HG02970 (cell line): Measurements from ENCODE around the gene NUF2.
"Not testable (repeated sequence)": the region's sequence is repeated elsewhere in the genome, so short reads cannot be mapped to it uniquely, and the experiment has no call there.

Source experiments
- ATAC-seq: cut with Tn5 transposase; IDR thresholded peaks from one replicate; pipeline ENCODE4 v1.9.1; 2021; ENCODE audit warnings: mild to moderate bottlenecking, moderate library complexity, moderate number of reproducible peaks; ENCODE audit not compliant: unreplicated experiment, low FRiP score

NUF2 gene

GRCh38 chr1:163321311-163322305, at the start of gene NUF2:
Gene NUF2 (plus strand): TSS chr1:163321954. CDS start chr1:163326052, 4,098 bp downstream.
- peak; percentile 98 for ATAC-seq

- ATAC-seq: no peak
Observed at GRCh38 chr1:163273766-163274441, 47.9 kb upstream of the NUF2 start.

GRCh38 chr1:163275222-163275621, 46.5 kb upstream of the NUF2 start:
- ATAC-seq: no peak

DNA sequence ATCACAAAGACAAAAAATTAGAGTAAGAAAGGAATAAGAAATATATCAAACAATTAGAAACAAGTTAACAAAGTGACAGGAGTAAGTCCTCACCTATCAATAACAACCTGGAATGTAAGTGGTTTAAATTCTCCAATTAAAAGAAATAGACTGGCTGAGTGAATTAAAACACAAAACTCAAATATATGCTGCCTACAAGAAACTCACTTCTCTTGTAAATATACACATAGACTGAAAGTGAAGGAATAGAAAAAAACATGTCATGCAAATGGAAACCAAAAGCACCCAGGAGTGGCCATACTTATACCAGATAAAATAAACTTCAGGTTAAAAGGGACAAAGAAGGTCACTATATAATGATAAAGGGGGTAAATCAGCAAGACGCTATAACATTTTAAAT, 43.2 kb upstream of the NUF2 start:
- no peak for ATAC-seq

GRCh38 chr1:163284867-163285266, 36.9 kb upstream of the NUF2 start:
- not testable (repeated sequence) for ATAC-seq

DNA sequence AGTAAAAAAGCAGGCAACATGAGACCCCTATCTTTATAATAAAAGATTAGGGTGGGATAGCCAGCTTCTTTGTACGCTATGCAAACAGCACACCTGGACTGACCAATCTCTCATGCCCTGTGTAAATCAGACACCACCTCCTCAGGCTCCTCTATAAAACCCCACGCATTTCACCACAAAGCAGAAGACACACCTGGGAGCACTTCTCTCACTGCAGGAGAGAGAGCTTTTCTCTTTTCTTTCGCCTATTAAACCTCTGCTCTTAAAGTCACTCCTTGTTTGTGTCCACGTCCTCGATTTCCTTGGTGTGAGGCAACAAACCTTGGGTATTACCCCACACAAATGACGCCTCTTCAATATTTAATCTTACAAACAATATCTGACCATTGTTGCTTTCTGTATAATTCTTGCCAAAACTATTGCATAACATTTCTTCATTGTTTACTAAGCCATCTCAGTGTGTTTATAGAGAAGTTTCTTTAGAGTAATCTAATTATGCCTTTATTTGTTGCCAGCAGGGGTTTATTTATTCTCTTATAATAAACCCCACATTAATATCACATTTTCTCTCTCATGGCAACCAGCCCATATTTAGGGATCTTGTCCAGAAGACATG, 31.6 kb upstream of the NUF2 start:
- no peak for ATAC-seq

DNA sequence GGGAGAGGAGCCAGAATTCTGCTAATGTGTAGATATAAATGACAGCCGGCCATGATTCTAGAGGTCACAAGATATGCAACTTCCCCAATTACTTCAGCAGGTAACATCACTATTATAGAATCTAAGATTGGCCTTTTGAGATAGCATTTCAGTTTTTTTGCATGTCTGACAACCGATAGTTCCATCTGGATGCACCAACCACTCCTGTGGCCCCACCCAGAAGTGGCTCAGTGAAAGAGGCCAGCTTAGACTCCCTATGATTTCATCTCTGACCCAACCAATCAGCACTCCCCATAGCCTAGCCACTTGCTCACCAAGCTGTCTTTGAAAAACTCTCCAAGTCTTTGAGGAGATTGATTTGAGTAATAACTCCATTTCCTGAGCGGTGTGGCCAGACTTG, 30.3 kb upstream of the NUF2 start:
- ATAC-seq: no peak

GRCh38 chr1:163292153-163292552, 29.6 kb upstream of the NUF2 start:
- not testable (repeated sequence) for ATAC-seq

DNA sequence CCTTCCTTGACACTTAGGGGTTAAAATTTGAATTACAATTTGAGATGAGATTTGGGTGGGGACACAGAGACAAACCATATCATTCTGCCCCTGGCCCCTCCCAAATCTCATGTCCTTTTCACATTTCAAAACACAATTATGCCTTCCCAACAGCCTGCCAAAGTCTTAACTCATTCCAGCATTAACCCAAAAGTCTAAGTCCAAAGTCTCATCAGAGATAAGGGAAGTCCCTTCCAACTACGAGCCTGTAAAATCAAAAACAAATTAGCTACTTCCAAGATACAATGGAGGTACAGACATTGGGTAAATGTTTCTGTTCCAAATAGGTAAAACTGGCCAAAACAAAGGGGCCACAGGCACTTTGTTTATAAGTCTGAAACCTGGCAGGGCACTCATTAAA, 28.3 kb upstream of the NUF2 start:
- not testable (repeated sequence) for ATAC-seq

DNA sequence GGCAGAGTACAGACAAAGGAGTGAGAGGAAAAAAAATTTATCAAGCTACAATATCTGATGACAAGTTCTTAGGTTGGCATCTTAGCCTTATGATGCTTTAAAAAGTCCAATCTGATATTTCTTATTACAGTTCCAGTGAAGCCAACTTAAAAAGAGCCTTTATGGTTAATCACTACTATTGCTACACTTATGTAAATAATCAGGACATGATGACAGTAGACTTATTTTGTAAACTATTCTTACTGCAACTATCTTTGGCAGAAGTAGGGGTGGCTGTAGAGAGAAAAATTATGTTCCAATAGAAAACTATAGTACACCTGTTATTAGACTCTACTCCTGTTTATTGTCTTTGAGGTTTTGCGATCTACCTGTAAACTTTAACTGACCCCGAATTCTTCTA, 25.8 kb upstream of the NUF2 start:
- ATAC-seq: no peak

DNA sequence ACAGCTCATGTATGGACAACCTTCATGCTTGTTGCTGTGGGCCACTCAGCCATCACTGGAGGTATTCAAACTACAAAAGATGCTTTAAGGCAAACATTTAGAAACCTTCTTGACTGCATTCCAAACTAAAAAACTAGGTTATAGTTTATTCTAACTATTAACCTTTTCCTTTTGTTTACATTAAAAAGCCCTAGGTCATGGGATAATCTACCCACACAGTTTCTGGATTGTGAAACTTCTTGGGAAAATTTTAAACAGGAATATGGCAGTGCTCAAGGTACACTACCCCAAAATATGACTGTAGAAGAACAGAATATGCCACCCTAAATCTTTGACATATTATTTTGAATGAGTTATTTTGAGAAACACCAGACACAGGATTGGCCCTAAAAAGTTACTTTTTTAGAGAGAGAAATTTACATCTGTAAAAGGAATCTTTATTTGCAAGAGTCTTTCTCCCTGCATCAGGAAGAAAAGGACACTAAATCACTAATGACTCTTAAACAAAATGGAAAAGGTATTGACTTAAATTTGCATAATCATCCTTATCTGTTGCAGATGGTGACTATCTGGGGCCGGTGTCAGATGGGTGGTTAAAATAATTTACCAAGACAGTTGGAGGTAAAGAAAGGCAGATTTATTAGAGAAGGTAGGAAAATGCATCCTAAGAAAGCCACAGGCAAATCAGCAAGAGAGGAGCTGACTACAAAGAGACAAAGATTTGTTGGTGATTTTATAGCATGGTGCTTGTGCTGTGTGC, 25.1 kb upstream of the NUF2 start:
- ATAC-seq: no peak

DNA sequence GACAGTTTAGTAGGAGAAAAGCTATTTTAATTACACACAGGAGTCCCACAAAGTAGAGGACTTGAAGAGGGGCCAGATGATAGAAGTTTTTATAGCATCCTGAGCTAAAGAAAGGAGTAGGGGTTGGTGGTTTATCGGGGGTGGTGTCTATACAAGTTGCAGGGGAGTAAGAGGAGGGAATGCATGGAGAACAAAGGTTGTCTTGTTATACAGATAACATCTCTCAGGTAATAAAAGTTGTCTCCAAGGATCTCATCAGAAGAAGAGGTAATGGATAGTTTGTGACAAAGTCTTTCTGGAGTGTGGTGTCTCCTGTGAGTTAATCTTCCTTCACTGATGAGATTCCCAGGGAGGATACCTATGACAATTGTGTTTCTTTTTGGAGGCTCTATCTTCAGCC, 23.4 kb upstream of the NUF2 start:
- ATAC-seq: no peak

DNA sequence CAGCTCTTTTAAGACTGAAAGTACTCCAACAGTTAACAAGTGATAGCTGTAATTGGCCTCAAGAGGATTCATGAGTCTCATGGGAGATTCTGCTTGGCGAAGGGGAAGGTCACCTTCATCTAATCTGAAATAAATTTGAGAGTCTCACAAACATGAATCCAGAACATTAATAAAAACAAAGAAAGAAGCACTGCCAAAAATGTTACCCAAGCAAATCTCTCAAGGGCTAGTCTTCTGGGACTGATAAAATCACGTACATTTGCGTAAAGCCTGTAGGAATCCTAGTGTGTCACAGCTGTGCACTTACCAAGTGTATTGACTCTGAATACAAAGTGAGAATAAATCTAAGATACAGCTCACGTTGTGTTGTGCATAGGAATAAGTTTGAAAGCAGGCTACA, 21.2 kb upstream of the NUF2 start:
- ATAC-seq: no peak

DNA sequence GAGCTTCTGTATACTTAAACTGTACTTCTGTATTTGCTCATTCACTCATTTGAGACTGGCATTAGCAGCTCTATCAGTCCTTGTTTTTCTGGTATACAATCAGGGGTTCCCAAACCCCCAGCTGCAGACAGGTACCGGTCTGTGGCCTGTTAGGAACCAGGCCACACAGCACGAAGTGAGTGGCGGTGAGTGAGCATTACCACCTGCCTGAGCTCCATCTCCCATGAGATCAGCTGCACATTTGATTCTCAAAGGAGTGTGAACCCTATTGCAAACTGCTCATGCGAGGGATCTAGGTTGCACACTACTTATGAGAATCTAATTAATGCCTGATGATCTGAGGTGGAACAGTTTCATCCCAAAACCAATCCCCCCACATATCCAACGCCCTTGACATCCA, 18.2 kb upstream of the NUF2 start:
- no peak for ATAC-seq

DNA sequence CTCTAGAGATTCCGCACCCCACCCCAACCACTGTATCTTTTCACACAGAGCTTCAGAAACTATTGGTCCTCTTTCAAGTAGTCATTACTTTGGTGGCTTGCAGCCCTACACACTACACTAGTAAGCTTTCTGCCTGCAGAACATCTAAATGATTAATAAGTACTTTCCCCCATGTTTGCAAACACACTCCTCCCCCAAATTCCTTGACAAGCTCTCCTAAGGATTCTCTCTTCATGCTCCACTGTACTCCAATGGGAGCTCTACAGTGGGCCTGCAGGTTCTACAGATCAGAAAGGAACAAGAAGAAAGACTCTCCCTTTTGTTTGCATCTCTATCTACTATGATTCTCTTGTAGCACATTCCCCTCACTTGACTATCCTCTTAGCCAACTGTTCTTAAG, 16.3 kb upstream of the NUF2 start:
- ATAC-seq: no peak

DNA sequence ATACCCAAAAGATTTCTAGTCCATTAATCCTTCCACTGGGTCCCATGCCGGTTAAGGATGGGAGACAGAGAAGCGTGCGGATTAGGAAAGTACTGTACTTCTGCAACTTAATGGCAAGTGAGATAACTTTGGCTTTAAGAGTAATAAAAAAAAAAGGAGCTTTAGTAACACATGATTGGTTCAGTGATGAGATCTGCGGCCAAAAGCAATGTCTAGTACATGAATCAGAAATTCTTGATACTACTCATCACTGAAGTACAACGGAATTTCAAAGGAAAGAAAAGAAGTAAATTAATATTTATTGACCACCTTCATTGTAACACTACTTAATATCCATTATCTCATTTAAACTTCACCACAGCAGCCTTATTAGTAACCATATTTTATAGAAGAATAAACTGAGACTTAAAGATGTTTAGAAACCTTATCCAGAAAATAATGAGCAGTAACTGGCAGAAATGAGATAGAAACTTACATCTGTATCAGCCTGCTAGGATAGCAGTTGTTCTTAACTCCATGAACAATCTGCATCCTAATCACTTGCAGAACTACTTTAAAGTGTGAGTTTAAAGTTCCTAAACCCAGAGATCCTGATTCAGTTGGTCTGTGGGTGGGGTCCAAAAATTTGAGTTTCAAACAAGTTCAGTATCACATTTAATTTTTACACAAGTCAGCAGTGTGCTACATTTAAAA, 14.1 kb upstream of the NUF2 start:
- ATAC-seq: no peak

DNA sequence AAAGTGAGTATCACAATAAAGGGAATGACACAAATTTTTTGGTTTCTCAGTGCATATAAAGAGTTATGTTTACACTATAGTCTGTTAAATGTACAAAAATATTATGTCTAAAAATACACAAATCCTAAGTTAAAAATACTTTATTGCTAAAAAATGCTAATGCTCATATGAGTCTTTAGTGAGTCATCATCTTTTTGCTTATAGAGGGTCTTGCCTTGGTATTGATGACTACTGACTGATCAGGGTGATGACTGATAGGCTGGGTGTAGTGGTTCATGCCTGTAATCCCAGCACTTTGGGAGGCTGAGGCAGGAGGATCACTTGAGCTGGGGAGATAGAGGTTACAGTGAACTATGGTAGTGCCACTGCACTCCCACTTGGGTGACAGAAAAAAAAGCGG, 12.9 kb upstream of the NUF2 start:
- no peak for ATAC-seq

DNA sequence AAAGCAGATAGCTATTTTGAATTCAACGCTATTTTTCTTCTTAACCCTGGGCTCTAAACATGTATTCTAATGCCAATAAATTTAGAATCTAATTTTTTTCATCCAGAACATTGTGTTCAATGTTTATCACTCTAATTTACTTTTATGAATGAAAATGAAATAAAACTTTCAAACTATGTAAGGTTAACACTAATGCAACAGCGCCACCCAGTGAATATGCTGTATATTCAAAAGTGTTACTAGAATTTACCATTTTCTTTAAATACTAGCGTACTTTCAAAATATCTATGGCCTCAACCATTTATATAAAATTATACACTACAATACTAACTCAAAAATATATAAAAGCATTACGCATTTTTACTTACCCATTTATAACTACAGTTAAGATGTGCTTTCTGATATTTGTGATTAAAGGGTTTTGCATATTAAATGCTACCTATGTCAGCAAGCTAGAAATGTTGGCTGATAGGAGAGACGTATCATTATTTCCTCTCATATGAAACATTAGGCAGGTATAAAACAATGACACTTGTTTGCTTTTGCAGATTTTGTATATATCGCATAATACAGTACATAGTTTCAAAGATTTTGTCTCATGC, 5.9 kb upstream of the NUF2 start:
- ATAC-seq: no peak

- no peak for ATAC-seq
Observed at GRCh38 chr1:163320891-163321290, 863 bp upstream of the NUF2 start.

DNA sequence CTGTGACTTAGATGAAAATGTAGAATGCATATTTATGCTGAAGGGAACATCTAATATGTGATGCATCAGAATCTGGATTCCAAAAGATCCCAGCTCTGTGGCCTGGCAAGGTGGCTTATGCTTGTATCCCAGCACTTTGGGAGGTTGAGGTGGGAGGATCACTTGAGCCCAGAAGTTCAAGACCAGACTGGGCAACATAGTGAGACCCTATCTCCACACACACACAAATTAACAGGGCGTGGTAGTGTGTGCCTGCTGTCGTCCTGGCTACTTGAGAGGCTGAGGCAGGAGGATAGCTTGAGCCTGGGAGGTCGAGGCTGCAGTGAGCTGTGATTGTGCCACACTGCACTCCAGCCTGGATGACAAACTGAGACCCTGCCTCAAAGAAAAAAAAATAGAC, 1.6 kb downstream of the NUF2 start:
- ATAC-seq: not testable (repeated sequence)
